Fibroblast of mammary gland (primary cell): ENCODE measurements around the gene ST3GAL3.

Experiments used
- DNase-seq: peaks from one replicate; pipeline ENCODE4 v3.0.0-alpha.2; 2010; ENCODE audit warnings: low read depth
- H3K4me3 ChIP-seq: 2 replicates; pipeline ENCODE4 v1.5.1; 2011; ENCODE audit warnings: low read depth, mild to moderate bottlenecking, low read length, moderate library complexity; ENCODE audit not compliant: control insufficient read depth
- TF ChIP-seq, protein P1 (sequence below): conservative IDR thresholded peaks from 2 replicates; pipeline ENCODE4 v1.5.1; 2011; ENCODE audit warnings: low read depth, low read length, inconsistent platforms; ENCODE audit not compliant: control insufficient read depth, insufficient read depth

ST3GAL3 gene

DNA sequence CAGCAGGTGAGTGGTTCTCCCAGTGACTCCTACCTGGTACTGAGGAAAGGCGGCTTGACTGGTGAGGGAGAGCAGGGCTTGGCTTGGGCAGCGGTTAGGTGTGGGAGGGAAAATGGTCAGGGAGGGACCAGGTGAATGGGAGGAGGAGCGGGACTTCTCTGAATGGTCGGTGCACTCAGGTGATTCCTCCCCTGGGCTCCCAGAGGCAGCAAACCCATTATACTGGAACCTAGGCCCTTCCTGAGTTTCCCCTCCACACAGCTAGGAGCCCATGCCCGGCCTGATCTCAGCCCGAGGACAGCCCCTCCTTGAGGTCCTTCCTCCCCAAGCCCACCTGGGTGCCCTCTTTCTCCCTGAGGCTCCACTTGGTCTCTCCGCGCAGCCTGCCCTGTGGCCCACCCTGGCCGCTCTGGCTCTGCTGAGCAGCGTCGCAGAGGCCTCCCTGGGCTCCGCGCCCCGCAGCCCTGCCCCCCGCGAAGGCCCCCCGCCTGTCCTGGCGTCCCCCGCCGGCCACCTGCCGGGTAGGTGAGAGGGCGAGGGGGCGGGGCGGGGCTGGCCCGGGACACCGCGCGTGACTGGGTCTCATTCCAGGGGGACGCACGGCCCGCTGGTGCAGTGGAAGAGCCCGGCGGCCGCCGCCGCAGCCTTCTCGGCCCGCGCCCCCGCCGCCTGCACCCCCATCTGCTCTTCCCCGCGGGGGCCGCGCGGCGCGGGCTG lies 228.5 kb downstream of the ST3GAL3 start:
- H3K4me3 ChIP-seq: no peak overlapping the region
- TF ChIP-seq, protein P1, sequence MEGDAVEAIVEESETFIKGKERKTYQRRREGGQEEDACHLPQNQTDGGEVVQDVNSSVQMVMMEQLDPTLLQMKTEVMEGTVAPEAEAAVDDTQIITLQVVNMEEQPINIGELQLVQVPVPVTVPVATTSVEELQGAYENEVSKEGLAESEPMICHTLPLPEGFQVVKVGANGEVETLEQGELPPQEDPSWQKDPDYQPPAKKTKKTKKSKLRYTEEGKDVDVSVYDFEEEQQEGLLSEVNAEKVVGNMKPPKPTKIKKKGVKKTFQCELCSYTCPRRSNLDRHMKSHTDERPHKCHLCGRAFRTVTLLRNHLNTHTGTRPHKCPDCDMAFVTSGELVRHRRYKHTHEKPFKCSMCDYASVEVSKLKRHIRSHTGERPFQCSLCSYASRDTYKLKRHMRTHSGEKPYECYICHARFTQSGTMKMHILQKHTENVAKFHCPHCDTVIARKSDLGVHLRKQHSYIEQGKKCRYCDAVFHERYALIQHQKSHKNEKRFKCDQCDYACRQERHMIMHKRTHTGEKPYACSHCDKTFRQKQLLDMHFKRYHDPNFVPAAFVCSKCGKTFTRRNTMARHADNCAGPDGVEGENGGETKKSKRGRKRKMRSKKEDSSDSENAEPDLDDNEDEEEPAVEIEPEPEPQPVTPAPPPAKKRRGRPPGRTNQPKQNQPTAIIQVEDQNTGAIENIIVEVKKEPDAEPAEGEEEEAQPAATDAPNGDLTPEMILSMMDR: no peak

DNA sequence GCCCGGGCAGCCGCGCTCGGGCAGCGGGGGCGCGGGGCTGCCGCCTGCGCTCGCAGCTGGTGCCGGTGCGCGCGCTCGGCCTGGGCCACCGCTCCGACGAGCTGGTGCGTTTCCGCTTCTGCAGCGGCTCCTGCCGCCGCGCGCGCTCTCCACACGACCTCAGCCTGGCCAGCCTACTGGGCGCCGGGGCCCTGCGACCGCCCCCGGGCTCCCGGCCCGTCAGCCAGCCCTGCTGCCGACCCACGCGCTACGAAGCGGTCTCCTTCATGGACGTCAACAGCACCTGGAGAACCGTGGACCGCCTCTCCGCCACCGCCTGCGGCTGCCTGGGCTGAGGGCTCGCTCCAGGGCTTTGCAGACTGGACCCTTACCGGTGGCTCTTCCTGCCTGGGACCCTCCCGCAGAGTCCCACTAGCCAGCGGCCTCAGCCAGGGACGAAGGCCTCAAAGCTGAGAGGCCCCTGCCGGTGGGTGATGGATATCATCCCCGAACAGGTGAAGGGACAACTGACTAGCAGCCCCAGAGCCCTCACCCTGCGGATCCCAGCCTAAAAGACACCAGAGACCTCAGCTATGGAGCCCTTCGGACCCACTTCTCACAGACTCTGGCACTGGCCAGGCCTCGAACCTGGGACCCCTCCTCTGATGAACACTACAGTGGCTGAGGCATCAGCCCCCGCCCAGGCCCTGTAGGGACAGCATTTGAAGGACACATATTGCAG lies 229.3 kb downstream of the ST3GAL3 start:
- DNase-seq: no peak
- no peak overlapping the region for H3K4me3 ChIP-seq
- TF ChIP-seq, protein P1: no peak

More for the DNA sequence above, 228.5 kb downstream of the ST3GAL3 start:
- DNase-seq: no peak

DNA sequence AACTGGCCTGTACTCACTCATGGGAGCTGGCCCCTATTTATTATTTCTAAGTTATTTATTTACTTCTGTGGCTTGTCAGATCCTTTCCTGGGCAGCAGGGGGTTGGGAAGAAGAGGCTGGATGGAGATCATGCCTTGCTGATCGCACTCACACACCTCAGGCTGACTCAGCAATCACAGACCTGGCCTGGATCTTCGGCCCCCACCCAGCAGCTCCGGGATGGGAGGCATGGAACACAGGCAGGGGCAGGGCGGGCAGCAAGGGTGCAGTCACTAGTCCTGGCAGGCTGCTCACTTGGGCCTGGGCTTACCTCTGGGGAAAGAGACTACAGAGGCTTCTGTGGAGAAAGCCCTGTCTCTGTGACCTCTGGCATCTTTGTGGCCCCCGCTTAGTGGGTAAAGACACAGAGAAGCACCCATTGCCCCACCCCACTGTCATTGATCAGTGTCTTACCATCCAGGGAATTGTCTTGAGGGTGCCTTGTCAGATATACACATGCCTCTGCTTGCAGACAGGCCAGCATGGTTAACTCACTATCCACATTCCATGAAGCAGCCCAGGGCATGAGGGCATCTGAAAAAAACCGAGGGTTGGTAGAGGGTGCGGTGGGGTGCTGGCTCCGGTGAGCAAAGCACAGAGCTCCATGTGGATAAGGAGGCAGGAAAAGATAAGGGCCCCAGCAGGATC lies 230.0 kb downstream of the ST3GAL3 start:
- no peak overlapping the region for H3K4me3 ChIP-seq
- DNase-seq: no peak
- TF ChIP-seq, protein P1: no peak

DNA sequence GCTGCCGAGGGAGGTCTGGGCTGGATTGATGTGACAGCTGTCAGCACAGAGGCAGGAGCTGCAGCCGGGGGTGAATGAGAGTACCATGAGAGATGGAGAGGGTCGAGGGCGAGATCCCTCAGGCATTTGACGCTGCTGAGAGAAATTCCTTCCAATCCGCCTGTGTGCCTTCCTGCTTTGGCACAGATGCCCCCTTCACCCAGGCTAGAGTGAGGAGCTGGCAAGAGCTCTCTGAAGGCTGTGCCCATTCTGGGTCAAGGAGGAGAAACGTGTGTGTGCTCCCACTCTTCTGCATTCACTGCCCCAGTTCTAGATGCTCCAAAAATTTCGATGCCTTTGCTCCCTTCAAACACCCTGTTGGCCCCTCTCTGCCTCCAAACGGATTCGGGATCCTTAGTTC lies 231.0 kb downstream of the ST3GAL3 start:
- H3K4me3 ChIP-seq: no peak overlapping the region
- no peak for DNase-seq
- TF ChIP-seq, protein P1: no peak

DNA sequence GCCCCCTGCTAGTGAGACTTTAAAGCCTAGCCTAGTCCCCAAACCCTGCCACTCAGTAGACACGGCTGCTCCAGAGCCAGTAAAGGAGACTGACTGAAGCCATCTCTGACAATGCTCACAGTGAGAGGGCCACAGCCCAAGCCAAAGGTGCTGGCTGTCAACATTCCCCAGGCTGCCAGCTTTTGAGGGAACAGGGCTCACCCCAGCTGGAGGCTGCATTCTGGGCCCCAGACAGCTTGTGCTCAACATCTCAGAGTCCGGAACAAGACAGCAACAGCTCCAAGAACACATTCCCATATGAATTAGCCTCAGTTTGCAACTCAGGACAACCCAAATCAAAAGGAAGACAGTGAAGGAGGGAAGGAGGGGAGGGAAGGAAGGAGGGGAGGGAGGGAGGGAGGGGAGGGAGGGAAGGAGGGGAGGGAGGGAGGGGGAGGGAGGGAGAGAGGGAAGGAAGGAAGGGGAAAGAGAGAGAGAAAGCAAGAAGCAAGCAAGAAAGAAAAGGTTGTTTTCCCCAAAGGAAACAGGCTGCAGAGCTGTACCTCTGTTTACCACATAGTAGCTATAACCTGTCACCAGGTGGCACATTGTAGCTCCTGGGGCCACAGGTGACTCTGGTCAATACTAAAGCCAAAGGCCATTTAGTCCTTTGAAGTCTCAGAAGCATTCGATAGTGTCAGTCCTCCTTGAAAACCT lies 231.7 kb downstream of the ST3GAL3 start:
- H3K4me3 ChIP-seq: no peak overlapping the region
- no peak for DNase-seq
- TF ChIP-seq, protein P1: no peak

DNA sequence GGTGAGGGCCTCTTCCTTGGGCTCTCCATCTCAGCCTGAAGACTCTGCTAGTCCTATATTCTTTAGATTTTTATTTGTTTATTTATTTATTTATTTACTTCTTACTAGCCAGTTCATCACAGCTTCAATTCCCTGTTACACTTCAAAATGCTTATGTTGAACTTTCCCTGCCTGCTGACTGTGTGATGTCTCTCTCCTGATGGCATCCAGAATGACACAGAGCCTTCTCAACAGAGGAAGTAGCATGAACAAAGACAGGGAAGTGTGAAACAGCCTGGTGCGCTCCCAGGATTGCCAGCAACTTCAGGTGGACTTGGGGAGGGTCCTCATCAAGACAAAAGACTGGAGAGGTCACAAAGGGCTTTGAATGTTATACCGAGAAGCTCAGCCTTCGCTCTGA lies 235.1 kb downstream of the ST3GAL3 start:
- TF ChIP-seq, protein P1: no peak
- no peak for DNase-seq
- no peak overlapping the region for H3K4me3 ChIP-seq
